Measurements from ENCODE around the gene KLHL24. TPM values are rescaled to one million over a fixed set of nuclear protein-coding genes. Genes with fewer than 3 reads are reported as not detected.
"Not testable (repeated sequence)": the region's sequence is repeated elsewhere in the genome, so short reads cannot be mapped to it uniquely, and the experiment has no call there.

Gene KLHL24
- polyA plus RNA-seq, 1 experiment = 33.6 TPM

DNA sequence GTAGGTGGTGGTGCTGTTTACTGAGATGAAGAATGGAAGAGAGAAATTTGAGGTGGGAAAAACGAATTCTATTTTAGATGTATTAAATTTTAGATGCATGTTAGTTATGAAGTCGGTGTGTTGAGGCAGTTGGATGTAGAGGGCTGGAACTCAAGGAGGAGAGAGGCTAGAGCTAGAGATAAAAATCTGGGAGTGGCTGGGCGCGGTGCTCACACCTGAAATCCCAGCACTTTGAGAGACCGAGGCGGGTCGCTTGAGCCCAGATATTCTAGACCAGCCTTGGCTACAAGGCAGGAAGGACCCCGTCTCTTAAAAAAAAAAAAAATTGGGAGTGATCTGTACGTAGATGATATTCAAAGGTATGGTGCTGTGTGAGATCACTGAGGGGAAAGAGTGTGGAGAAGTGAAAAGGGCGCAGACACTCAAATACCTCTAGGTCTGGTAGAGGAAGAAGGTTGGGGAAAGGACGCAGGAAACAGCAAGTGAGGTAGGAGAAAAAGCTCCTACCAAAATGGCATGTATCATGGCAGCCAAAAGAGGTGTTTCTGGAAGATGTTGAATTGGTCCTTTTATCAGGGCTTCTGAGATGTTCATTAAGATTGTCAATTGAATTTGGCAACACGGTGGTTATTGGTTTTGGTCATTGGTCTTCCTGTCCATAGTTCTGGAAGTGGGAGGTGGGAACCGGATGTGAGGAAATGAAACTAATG, 64.0 kb downstream of the KLHL24 start:
- Histone ChIP-seq H3K4me3 (ENCODE audit: low read depth, low read length) (peak overlapping the region; percentile 96), H3K9me3 (ENCODE audit: control insufficient read depth, insufficient read depth, low read length) (no peaks in the 10 kb centered on the region; the same call in 1 of the 2 replicates), H3K27ac (ENCODE audit: low read depth, low read length) (no peak overlapping the region), H3K27me3 (ENCODE audit: control insufficient read depth, insufficient read depth, low read length) (no peaks in the 10 kb centered on the region)
- TF ChIP-seq, protein P1, sequence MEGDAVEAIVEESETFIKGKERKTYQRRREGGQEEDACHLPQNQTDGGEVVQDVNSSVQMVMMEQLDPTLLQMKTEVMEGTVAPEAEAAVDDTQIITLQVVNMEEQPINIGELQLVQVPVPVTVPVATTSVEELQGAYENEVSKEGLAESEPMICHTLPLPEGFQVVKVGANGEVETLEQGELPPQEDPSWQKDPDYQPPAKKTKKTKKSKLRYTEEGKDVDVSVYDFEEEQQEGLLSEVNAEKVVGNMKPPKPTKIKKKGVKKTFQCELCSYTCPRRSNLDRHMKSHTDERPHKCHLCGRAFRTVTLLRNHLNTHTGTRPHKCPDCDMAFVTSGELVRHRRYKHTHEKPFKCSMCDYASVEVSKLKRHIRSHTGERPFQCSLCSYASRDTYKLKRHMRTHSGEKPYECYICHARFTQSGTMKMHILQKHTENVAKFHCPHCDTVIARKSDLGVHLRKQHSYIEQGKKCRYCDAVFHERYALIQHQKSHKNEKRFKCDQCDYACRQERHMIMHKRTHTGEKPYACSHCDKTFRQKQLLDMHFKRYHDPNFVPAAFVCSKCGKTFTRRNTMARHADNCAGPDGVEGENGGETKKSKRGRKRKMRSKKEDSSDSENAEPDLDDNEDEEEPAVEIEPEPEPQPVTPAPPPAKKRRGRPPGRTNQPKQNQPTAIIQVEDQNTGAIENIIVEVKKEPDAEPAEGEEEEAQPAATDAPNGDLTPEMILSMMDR (IDR thresholded peaks at IDR 0.05; ENCODE audit: low read depth, low read length) = no peak
- DNase-seq (ENCODE audit: low read depth, low spot score) = no peak
- CTCF ChIA-PET = no interaction called here
- POLR2A ChIA-PET = interaction anchor here (0.6 kb wide), 1 partner anchor 40 kb away, joined by 3 read pairs; no protein-coding TSS in a partner anchor

DNA sequence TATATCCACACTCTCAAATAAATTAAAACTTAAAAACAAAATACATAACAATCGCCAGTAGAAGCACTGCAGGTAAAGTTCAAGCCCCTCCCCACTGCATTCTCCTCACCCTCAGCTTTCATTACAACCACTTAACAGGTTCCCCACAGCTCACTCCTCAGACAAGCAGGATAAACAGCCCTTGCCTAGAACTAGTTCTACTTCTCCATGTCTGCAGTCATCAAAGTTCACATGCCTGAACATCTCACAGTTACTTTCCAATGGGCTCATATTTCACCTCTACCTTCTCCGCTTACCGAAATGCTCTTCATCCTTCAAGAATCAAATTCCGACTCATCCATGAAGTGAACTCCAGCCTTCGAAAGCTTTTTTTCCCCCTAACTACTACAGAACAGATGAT, 66.3 kb downstream of the KLHL24 start:
- POLR2A ChIA-PET = no interaction called here
- no peaks in the 10 kb centered on the region for H3K27me3 ChIP-seq (ENCODE audit: control insufficient read depth, insufficient read depth, low read length)
- TF ChIP-seq, protein P1 (IDR thresholded peaks at IDR 0.05; ENCODE audit: low read depth, low read length) = no peak
- H3K9me3 ChIP-seq (ENCODE audit: control insufficient read depth, insufficient read depth, low read length) = no peaks in the 10 kb centered on the region; the same call in 1 of the 2 replicates
- CTCF ChIA-PET = no interaction called here
- H3K4me3 ChIP-seq (ENCODE audit: low read depth, low read length) = no peak overlapping the region
- no peak overlapping the region for H3K27ac ChIP-seq (ENCODE audit: low read depth, low read length)
- DNase-seq (ENCODE audit: low read depth, low spot score) = no peak

DNA sequence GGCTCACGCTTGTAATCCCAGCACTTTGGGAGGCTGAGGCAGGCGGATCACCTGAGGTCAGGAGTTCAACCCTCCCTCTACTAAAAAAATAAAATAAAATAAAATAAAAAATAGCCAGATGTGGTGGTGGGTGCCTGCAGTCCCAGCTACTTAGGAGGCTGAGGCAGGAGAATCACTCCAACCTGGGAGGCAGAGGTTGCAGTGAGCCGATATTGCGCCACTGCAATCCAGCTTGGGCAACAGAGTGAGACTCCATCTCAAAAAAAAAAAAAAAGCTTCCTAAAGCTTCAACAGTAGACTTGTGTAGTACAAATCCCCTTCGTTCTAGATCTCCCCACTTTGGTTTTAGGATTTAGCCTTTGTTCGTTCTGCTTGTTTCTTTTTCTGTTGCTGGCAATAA, 68.5 kb downstream of the KLHL24 start:
- H3K4me3 ChIP-seq (ENCODE audit: low read depth, low read length); POLR2A ChIA-PET; H3K9me3 ChIP-seq (ENCODE audit: control insufficient read depth, insufficient read depth, low read length); H3K27ac ChIP-seq (ENCODE audit: low read depth, low read length); H3K27me3 ChIP-seq (ENCODE audit: control insufficient read depth, insufficient read depth, low read length); DNase-seq (ENCODE audit: low read depth, low spot score): not testable (repeated sequence)
- CTCF ChIA-PET = interaction anchor here (1.3 kb wide), 1 partner anchor 234 kb away, joined by 3 read pairs; no protein-coding TSS in a partner anchor

DNA sequence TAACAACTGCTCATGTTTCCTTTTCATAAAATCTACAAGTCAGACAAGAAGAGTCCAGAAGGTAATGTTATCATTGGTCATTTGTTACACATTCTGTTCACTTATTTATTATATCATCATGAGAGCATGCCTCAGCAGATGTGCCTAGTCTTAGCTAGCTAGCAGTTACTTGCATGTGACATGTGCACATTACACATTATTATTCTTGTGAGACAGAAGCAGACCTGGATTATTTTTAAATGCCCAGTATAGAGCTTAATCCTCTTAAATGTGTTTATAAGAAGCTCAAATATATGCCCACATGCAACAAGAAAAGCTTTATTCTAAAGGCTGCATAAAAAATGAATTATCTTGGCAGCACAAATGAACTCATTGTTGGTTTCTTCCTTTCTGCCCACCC, 74.8 kb downstream of the KLHL24 start:
- ChIA-PET POLR2A (interaction anchor here (0.6 kb wide), 1 partner anchor 28 kb away, joined by 9 read pairs; no protein-coding TSS in a partner anchor), CTCF (no interaction called here)
- H3K4me3 ChIP-seq (ENCODE audit: low read depth, low read length) = no peak overlapping the region
- no peak overlapping the region for H3K27ac ChIP-seq (ENCODE audit: low read depth, low read length)
- no peaks in the 10 kb centered on the region for H3K9me3 ChIP-seq (ENCODE audit: control insufficient read depth, insufficient read depth, low read length)
- TF ChIP-seq, protein P1 (IDR thresholded peaks at IDR 0.05; ENCODE audit: low read depth, low read length) = no peak
- no peaks in the 10 kb centered on the region for H3K27me3 ChIP-seq (ENCODE audit: control insufficient read depth, insufficient read depth, low read length)
- no peak for DNase-seq (ENCODE audit: low read depth, low spot score)

DNA sequence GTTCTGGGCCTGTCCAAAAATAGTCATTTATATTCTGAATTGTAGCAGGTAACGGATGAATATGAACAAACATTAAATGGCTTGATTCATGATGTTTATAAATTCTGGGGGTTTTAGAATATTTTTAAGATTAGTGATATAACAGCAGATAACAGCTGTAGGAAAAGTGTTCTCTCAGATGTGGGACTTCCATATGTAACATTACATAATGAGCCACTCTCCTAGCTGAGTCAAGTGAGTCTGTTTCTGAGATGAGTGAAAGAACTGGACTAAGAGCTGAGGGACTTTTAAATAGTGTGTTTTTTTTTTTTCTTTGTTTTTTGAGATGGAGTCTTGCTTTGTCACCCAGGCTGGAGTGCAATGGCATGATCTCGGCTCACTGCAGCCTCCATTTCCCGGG, 76.1 kb downstream of the KLHL24 start:
- TF ChIP-seq, protein P1 (IDR thresholded peaks at IDR 0.05; ENCODE audit: low read depth, low read length) = no peak
- Histone ChIP-seq H3K27ac (ENCODE audit: low read depth, low read length) (no peak overlapping the region), H3K9me3 (ENCODE audit: control insufficient read depth, insufficient read depth, low read length) (no peaks in the 10 kb centered on the region), H3K4me3 (ENCODE audit: low read depth, low read length) (no peak overlapping the region), H3K27me3 (ENCODE audit: control insufficient read depth, insufficient read depth, low read length) (no peaks in the 10 kb centered on the region)
- CTCF ChIA-PET = interaction anchor here (0.6 to 0.7 kb wide), 2 partner anchors 41 to 1964 kb away, joined by 4 read pairs; no protein-coding TSS in a partner anchor
- POLR2A ChIA-PET = interaction anchor here (0.6 to 0.7 kb wide), 3 partner anchors 14 to 75 kb away, joined by 3 to 7 read pairs (median 4); partner anchors contain the start of gene YEATS2
- DNase-seq (ENCODE audit: low read depth, low spot score) = no peak

Data from AG04450 (cell line).